ENCODE measurements around the gene TMEM52.
A peak's percentile ranks its signal among the peaks of the same experiment; 100 is the strongest.
"Not testable (repeated sequence)": the region's sequence is repeated elsewhere in the genome, so short reads cannot be mapped to it uniquely, and the experiment has no call there.

TMEM52 gene

GRCh38 chr1:1892763-1893120, 26.3 kb downstream of the TMEM52 start:
- DNase-seq, result no peak

GRCh38 chr1:1892079-1892762, 26.9 kb downstream of the TMEM52 start:
- DNase-seq, result no peak

- peak; percentile 79 for DNase-seq
Observed at GRCh38 chr1:1891349-1892078, 27.6 kb downstream of the TMEM52 start.

GRCh38 chr1:1890506-1891348, 28.4 kb downstream of the TMEM52 start, which contains the start of gene GNB1:
Gene GNB1, minus strand, starts transcription at chr1:1891087. Its CDS starts 65,634 bp downstream, at chr1:1825453.
- peak; percentile 92 for DNase-seq

GRCh38 chr1:1889847-1890505, 29.1 kb downstream of the TMEM52 start:
- peak; percentile 51 for DNase-seq

- DNase-seq, result no peak
Observed at GRCh38 chr1:1889090-1889750, 29.9 kb downstream of the TMEM52 start.

GRCh38 chr1:1883890-1884289, 35.2 kb downstream of the TMEM52 start:
- DNase-seq, result not testable (repeated sequence)

GRCh38 chr1:1883092-1883873, 35.8 kb downstream of the TMEM52 start:
- no peak for DNase-seq

- no peak for DNase-seq
Observed at GRCh38 chr1:1881727-1882126, 37.4 kb downstream of the TMEM52 start.

- no peak for DNase-seq
Observed at GRCh38 chr1:1880617-1881312, 38.3 kb downstream of the TMEM52 start.

- DNase-seq, result no peak
Observed at GRCh38 chr1:1879942-1880341, 39.1 kb downstream of the TMEM52 start.

- DNase-seq, result no peak
Observed at GRCh38 chr1:1877865-1878436, 41.1 kb downstream of the TMEM52 start.

GRCh38 chr1:1876335-1876930, 42.6 kb downstream of the TMEM52 start:
- no peak for DNase-seq

- peak; percentile 82 for DNase-seq
Observed at GRCh38 chr1:1875932-1876331, 43.1 kb downstream of the TMEM52 start.

- DNase-seq, result no peak
Observed at GRCh38 chr1:1874901-1875300, 44.2 kb downstream of the TMEM52 start.

GRCh38 chr1:1873186-1873585, 45.9 kb downstream of the TMEM52 start:
- DNase-seq, result no peak

GRCh38 chr1:1872329-1872994, 46.6 kb downstream of the TMEM52 start:
- no peak for DNase-seq

- DNase-seq, result no peak
Observed at GRCh38 chr1:1869469-1869868, 49.6 kb downstream of the TMEM52 start.

All from activated CD4-positive, alpha-beta T cell treated with anti-CD3 and anti-CD28 coated beads, Interleukin-10, Interleukin-2, amounts not matched to agents 100 ng/mL and 50 ng/mL, durations not matched to agents 16 hours and 8 hours (primary cell).